Measurements from ENCODE around the gene SRGAP1. TPM values are rescaled to one million over a fixed set of nuclear protein-coding genes. Genes with fewer than 3 reads are reported as not detected.
A peak's percentile ranks its signal among the peaks of the same experiment; 100 is the strongest.

Gene SRGAP1
- total and polyA plus RNA-seq, 2 of the 4 experiments (the other 2 are of a cell fraction) = 10.0 to 10.2 TPM

- dilution Hi-C loops (cut with HindIII; ENCODE audit: low sequenced_read_pairs, unreplicated experiment) = no loop called here
- in situ Hi-C loops (cut with MboI; ENCODE audit: low sequenced_read_pairs) = no loop called here
- H2AK5ac ChIP-seq (ENCODE audit: low read depth, low read length) = no peak overlapping the region
Observed at GRCh38 chr12:63909746-63910145, 65.2 kb downstream of the SRGAP1 start.

More at GRCh38 chr12:63909746-63910145, 65.2 kb downstream of the SRGAP1 start:
- H3K79me1 ChIP-seq (ENCODE audit: low read depth in 1 of 2, low read length in 2 of 2) = peaks cover 5 to 53% of the 10 kb centered on the region in 2 experiments
- H3K27me3 ChIP-seq (ENCODE audit: control insufficient read depth, insufficient read depth, low read length) = no peaks in the 10 kb centered on the region
- ChIA-PET CTCF (no interaction called here), POLR2A (ENCODE audit: unreplicated experiment) (no interaction called here)
- no peak overlapping the region for H3K27ac ChIP-seq (ENCODE audit: insufficient read depth, low read length)
- H3K4me3 ChIP-seq (ENCODE audit: insufficient read depth, low read depth, low read length) = no peak overlapping the region
- no peak overlapping the region for H3K4ac ChIP-seq (ENCODE audit: low read depth, low read length)
- no peak overlapping the region for H2BK15ac ChIP-seq (ENCODE audit: low read depth, low read length)
- H3K9me3 ChIP-seq (ENCODE audit: control insufficient read depth, insufficient read depth, low read length) = no peaks in the 10 kb centered on the region
- intact Hi-C loops (cut with micrococcal nuclease) = loop anchor here (10.0 kb wide), 1 partner anchor 345 kb away; no protein-coding TSS in a partner anchor
- 0 out of 4 replicates have a peak overlapping the region, but pooled peaks of 1 of the 2 experiments have one; percentile 0 for H4K8ac ChIP-seq (ENCODE audit: low read depth in 2 of 2, low read length in 2 of 2)
- no peak overlapping the region for H2BK5ac ChIP-seq (ENCODE audit: low read depth, low read length, poor library complexity, severe bottlenecking)
- H3K4me2 ChIP-seq (ENCODE audit: low read depth, low read length) = no peak overlapping the region
- peaks cover 32% of the 10 kb centered on the region for H4K20me1 ChIP-seq (ENCODE audit: insufficient read depth, low read length)
- WGBS, 2 experiments (ENCODE audit: extremely low coverage in 2 of 2, insufficient read length in 1 of 2) = no CpG with 5 or more reads among the region's 1 CpG
- DNase-seq (no peak), ATAC-seq (ENCODE audit: low read depth) (no peak)
- no peak overlapping the region for H4K91ac ChIP-seq (ENCODE audit: insufficient read depth, low read depth, low read length)
- H3K14ac ChIP-seq (replicated peaks; ENCODE audit: low read depth, low read length) = no peak overlapping the region
- no TSS peak for BruUV-seq (replicated peaks)
- no peak overlapping the region for H2BK120ac ChIP-seq (ENCODE audit: low read depth, low read length)
- peaks cover 2% of the 10 kb centered on the region; the same call in 1 of the 2 replicates for H3K4me1 ChIP-seq (ENCODE audit: control insufficient read depth, insufficient read depth, low read length)
- no peak overlapping the region for H2AFZ ChIP-seq (replicated peaks; ENCODE audit: low read length, poor library complexity)
- no peak overlapping the region for H3K23ac ChIP-seq (ENCODE audit: low read depth, low read length)
- no peaks in the 10 kb centered on the region; the same call in 1 of the 2 replicates for H3K36me3 ChIP-seq (ENCODE audit: control insufficient read depth, insufficient read depth, low read length)
- H3K18ac ChIP-seq (ENCODE audit: low read depth, low read length) = no peak overlapping the region
- H2BK20ac ChIP-seq (ENCODE audit: low read depth, low read length) = no peak overlapping the region
- H3K56ac ChIP-seq (ENCODE audit: extremely low read depth, insufficient read depth, low read length) = no peak overlapping the region
- peaks cover 3% of the 10 kb centered on the region; the same call in 1 of the 2 replicates for H3K9me1 ChIP-seq (ENCODE audit: insufficient read depth, low read length)
- H4K5ac ChIP-seq (ENCODE audit: low read depth, low read length) = no peak overlapping the region
- H3K9ac ChIP-seq (ENCODE audit: low read depth, low read length) = no peak overlapping the region
- no peak for TF ChIP-seq BHLHE40 (IDR thresholded peaks at IDR 0.05; ENCODE audit: low read depth, low read length)
- no peak for TF ChIP-seq RCOR1 (IDR thresholded peaks at IDR 0.05; ENCODE audit: insufficient replicate concordance, low read length)
- TF ChIP-seq USF2 (IDR thresholded peaks at IDR 0.05; ENCODE audit: low read depth, low read length) = no peak
- TF ChIP-seq CHD1 (IDR thresholded peaks at IDR 0.05; ENCODE audit: low read depth, low read length) = no peak
- no peak for TF ChIP-seq CEBPB (IDR thresholded peaks at IDR 0.05; ENCODE audit: low read depth, low read length)
- no peak for TF ChIP-seq MXI1 (IDR thresholded peaks at IDR 0.05; ENCODE audit: borderline replicate concordance, low read depth, low read length)
- TF ChIP-seq MAZ (IDR thresholded peaks at IDR 0.05; ENCODE audit: borderline replicate concordance, low read depth, low read length) = no peak
- TF ChIP-seq FOS (IDR thresholded peaks at IDR 0.05; ENCODE audit: low read depth, low read length) = no peak
- no peak for TF ChIP-seq NFE2L2 (IDR thresholded peaks at IDR 0.05; ENCODE audit: low read depth, low read length)
- no peak for TF ChIP-seq SMC3 (IDR thresholded peaks at IDR 0.05; ENCODE audit: low read depth, low read length)
- H2AK9ac ChIP-seq (replicated peaks; ENCODE audit: low read depth, low read length, poor library complexity) = no peak overlapping the region
